ENCODE measurements around the gene CNOT6. TPM values are rescaled to one million over a fixed set of nuclear protein-coding genes. Genes with fewer than 3 reads are reported as not detected.

The CNOT6 gene
- total and polyA plus RNA-seq, 4 donors = 8.7 to 51.1 (median 14.8) TPM

DNA sequence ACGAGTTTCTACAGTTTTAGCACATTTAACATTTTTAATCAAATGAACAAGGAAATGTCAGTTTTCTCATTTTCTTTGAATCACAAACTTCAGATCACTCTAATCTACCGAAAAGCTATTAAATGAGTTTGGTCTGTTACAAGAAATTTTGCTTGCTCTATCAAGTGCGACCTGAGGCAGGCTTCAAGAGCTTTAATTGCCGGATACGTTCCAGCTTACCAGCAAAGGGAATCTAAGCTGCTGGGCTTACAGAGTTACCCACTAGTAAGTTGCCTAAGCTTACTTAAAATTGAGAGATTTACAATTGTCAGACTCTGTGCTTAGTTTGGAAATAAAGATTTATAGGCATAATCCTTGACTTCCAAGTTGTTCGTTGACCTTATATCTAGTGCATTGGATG, 86.5 kb downstream of the CNOT6 start:
- Histone ChIP-seq H3K9ac (ENCODE audit: insufficient read depth in 1 of 2, low read length in 2 of 2) (no peak overlapping the region), H3K27me3 (ENCODE audit: control insufficient read depth in 3 of 3, insufficient read depth in 3 of 3, low read length in 2 of 3) (no peaks in the 10 kb centered on the region), H3K9me3 (ENCODE audit: control insufficient read depth in 4 of 4, insufficient read depth in 3 of 4, low read length in 3 of 4) (no peaks in the 10 kb centered on the region), H3K4me3 (no peak overlapping the region), H3K27ac (ENCODE audit: low read depth in 1 of 2, low read length in 1 of 2) (no peak overlapping the region), H3K4me1 (ENCODE audit: control insufficient read depth in 5 of 5, insufficient read depth in 5 of 5, low read length in 5 of 5) (no peaks in the 10 kb centered on the region), H3K36me3 (ENCODE audit: control insufficient read depth in 4 of 4, insufficient read depth in 4 of 4, low read length in 4 of 4) (peaks cover 0 to 12% (median 9%) of the 10 kb centered on the region in 4 donors)
- TF ChIP-seq, protein P1, sequence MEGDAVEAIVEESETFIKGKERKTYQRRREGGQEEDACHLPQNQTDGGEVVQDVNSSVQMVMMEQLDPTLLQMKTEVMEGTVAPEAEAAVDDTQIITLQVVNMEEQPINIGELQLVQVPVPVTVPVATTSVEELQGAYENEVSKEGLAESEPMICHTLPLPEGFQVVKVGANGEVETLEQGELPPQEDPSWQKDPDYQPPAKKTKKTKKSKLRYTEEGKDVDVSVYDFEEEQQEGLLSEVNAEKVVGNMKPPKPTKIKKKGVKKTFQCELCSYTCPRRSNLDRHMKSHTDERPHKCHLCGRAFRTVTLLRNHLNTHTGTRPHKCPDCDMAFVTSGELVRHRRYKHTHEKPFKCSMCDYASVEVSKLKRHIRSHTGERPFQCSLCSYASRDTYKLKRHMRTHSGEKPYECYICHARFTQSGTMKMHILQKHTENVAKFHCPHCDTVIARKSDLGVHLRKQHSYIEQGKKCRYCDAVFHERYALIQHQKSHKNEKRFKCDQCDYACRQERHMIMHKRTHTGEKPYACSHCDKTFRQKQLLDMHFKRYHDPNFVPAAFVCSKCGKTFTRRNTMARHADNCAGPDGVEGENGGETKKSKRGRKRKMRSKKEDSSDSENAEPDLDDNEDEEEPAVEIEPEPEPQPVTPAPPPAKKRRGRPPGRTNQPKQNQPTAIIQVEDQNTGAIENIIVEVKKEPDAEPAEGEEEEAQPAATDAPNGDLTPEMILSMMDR (IDR thresholded peaks at IDR 0.05; ENCODE audit: control extremely low read depth, extremely low read depth) = no peak
- DNase-seq (no peak), ATAC-seq (ENCODE audit: insufficient read depth, low FRiP score) (no peak)
- WGBS, 2 donors = 87 to 91% methylated on average over 6 of the region's 6 CpGs

DNA sequence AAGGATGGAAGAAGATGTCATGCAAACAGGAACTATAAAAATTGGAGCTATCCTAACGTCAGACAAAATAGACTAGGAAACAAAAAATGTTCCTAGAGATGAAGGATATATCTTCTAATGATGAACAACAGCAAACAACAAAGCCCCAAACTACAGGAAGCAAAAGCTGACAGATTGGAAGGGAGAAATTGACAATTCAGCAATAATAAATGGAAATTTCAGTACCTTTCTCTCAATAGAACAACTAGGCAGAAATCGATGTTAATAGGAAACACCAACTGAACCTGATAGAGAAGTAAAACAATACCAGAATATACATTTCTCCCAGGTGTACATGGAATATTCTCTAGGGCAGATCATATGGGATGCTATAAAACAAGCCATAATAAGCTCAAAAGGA, 89.6 kb downstream of the CNOT6 start:
- H3K4me1 ChIP-seq (ENCODE audit: control insufficient read depth in 5 of 5, insufficient read depth in 5 of 5, low read length in 5 of 5) = no peaks in the 10 kb centered on the region
- 66 to 67% methylated on average over 2 of the region's 2 CpGs for WGBS, 2 donors
- H3K9ac ChIP-seq (ENCODE audit: insufficient read depth in 1 of 2, low read length in 2 of 2) = no peak overlapping the region
- no peak for DNase-seq
- H3K27me3 ChIP-seq (ENCODE audit: control insufficient read depth in 3 of 3, insufficient read depth in 3 of 3, low read length in 2 of 3) = peaks cover 0 to 10% (median 0%) of the 10 kb centered on the region in 3 donors
- no peak overlapping the region for H3K27ac ChIP-seq (ENCODE audit: low read depth in 1 of 2, low read length in 1 of 2)
- no peak for ATAC-seq (ENCODE audit: insufficient read depth, low FRiP score)
- H3K36me3 ChIP-seq (ENCODE audit: control insufficient read depth in 4 of 4, insufficient read depth in 4 of 4, low read length in 4 of 4) = no peaks in the 10 kb centered on the region
- no peaks in the 10 kb centered on the region for H3K9me3 ChIP-seq (ENCODE audit: control insufficient read depth in 4 of 4, insufficient read depth in 3 of 4, low read length in 3 of 4)
- no peak overlapping the region for H3K4me3 ChIP-seq
- TF ChIP-seq, protein P1 (IDR thresholded peaks at IDR 0.05; ENCODE audit: control extremely low read depth, extremely low read depth) = no peak

DNA sequence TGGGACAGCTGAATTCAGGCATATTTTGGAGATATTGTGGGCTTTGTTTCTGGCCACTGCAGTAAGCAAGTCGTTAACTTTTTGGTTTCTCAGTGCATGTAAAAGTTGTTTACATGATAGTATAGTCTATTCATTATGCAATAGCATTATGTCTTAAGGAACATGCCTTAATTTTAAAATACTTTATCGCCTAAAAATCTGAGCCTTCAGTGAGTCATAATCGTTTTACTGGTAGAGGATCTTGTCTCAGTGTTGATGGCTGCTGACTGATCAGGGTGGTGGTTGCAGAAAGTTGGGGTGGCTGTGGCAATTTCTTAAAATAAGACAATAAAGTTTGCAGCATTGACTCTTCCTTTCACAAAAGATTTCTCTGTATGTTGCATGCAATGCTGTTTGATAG, 92.0 kb downstream of the CNOT6 start:
- DNase-seq (no peak), ATAC-seq (ENCODE audit: insufficient read depth, low FRiP score) (no peak)
- Histone ChIP-seq H3K9ac (ENCODE audit: insufficient read depth in 1 of 2, low read length in 2 of 2) (no peak overlapping the region), H3K27me3 (ENCODE audit: control insufficient read depth in 3 of 3, insufficient read depth in 3 of 3, low read length in 2 of 3) (peaks cover 0 to 23% (median 6%) of the 10 kb centered on the region in 3 donors), H3K9me3 (ENCODE audit: control insufficient read depth in 4 of 4, insufficient read depth in 3 of 4, low read length in 3 of 4) (peaks cover 0 to 3% (median 0%) of the 10 kb centered on the region in 4 donors), H3K4me3 (no peak overlapping the region), H3K36me3 (ENCODE audit: control insufficient read depth in 4 of 4, insufficient read depth in 4 of 4, low read length in 4 of 4) (no peaks in the 10 kb centered on the region), H3K4me1 (ENCODE audit: control insufficient read depth in 5 of 5, insufficient read depth in 5 of 5, low read length in 5 of 5) (peaks cover 0 to 11% (median 0%) of the 10 kb centered on the region in 5 donors), H3K27ac (ENCODE audit: low read depth in 1 of 2, low read length in 1 of 2) (no peak overlapping the region)
- TF ChIP-seq, protein P1 (IDR thresholded peaks at IDR 0.05; ENCODE audit: control extremely low read depth, extremely low read depth) = no peak
- WGBS, 2 donors = 86 to 87% methylated on average over 3 of the region's 3 CpGs

- Histone ChIP-seq H3K9ac (ENCODE audit: insufficient read depth in 1 of 2, low read length in 2 of 2) (no peak overlapping the region), H3K4me1 (ENCODE audit: control insufficient read depth in 5 of 5, insufficient read depth in 5 of 5, low read length in 5 of 5) (peaks cover 0 to 17% (median 0%) of the 10 kb centered on the region in 5 donors), H3K27me3 (ENCODE audit: control insufficient read depth in 3 of 3, insufficient read depth in 3 of 3, low read length in 2 of 3) (peaks cover 0 to 23% (median 12%) of the 10 kb centered on the region in 3 donors), H3K9me3 (ENCODE audit: control insufficient read depth in 4 of 4, insufficient read depth in 3 of 4, low read length in 3 of 4) (peaks cover 0 to 3% (median 0%) of the 10 kb centered on the region in 4 donors), H3K27ac (ENCODE audit: low read depth in 1 of 2, low read length in 1 of 2) (no peak overlapping the region), H3K4me3 (no peak overlapping the region), H3K36me3 (ENCODE audit: control insufficient read depth in 4 of 4, insufficient read depth in 4 of 4, low read length in 4 of 4) (no peaks in the 10 kb centered on the region)
- no peak for DNase-seq
- no peak for ATAC-seq (ENCODE audit: insufficient read depth, low FRiP score)
- TF ChIP-seq, protein P1 (IDR thresholded peaks at IDR 0.05; ENCODE audit: control extremely low read depth, extremely low read depth) = no peak
- WGBS, 2 donors = 89 to 92% methylated on average over 10 of the region's 10 CpGs
Measured at GRCh38 chr5:180586870-180587269, 92.7 kb downstream of the CNOT6 start.

All from lung (tissue), 12 donors.